ENCODE measurements around the gene CACNA1B.

DNA sequence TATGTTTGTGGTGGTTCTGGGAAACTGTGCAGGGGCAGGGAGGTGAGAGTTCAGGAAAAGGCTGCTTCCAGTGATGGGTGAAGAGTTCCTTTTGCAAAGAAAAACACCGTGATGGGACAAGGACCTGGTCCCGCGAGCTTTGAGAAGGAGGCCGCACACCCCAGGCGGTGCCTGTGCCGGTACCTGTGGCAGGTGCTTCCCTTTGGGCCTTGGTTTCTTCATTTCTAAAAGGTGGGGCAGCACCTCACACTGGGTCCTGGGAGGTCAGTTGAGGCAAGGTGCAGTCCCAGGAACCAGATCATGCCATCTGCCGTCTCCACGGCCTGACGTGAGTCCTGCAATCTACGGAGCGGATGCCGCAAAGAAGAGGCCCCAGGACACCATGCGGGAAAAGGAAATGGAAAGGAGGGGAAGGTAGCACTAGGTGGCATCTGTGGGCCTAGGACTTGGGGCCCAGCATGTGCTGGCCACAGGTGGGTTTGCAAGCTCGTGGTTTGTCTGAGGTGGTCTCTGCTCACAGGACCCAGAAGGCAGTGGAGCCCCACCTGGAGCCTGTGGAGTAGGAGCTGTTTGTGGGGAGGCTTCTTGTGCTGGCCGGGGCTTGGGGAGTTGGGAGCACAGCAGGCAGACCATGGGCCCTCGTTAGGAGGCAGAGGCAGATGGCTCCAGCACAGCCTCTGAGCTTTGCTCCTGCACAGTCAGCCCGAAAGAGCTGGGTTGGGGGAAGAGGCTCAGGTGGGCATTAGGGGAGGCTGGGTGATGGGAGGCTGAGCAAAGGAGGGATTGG lies 131.6 kb downstream of the CACNA1B start:
- no peak for TF ChIP-seq POLR2A (IDR thresholded peaks at IDR 0.05)
- TF ChIP-seq, protein P1, sequence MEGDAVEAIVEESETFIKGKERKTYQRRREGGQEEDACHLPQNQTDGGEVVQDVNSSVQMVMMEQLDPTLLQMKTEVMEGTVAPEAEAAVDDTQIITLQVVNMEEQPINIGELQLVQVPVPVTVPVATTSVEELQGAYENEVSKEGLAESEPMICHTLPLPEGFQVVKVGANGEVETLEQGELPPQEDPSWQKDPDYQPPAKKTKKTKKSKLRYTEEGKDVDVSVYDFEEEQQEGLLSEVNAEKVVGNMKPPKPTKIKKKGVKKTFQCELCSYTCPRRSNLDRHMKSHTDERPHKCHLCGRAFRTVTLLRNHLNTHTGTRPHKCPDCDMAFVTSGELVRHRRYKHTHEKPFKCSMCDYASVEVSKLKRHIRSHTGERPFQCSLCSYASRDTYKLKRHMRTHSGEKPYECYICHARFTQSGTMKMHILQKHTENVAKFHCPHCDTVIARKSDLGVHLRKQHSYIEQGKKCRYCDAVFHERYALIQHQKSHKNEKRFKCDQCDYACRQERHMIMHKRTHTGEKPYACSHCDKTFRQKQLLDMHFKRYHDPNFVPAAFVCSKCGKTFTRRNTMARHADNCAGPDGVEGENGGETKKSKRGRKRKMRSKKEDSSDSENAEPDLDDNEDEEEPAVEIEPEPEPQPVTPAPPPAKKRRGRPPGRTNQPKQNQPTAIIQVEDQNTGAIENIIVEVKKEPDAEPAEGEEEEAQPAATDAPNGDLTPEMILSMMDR (IDR thresholded peaks at IDR 0.05): no peak
- TF ChIP-seq EP300 (IDR thresholded peaks at IDR 0.05): no peak
- no peak for TF ChIP-seq POLR2AphosphoS5 (IDR thresholded peaks at IDR 0.05)

Data from upper lobe of left lung (tissue), 4 donors.